ENCODE measurements around the gene ITK.
"Not testable (repeated sequence)": the region's sequence is repeated elsewhere in the genome, so short reads cannot be mapped to it uniquely, and the experiment has no call there.

The ITK gene

DNA sequence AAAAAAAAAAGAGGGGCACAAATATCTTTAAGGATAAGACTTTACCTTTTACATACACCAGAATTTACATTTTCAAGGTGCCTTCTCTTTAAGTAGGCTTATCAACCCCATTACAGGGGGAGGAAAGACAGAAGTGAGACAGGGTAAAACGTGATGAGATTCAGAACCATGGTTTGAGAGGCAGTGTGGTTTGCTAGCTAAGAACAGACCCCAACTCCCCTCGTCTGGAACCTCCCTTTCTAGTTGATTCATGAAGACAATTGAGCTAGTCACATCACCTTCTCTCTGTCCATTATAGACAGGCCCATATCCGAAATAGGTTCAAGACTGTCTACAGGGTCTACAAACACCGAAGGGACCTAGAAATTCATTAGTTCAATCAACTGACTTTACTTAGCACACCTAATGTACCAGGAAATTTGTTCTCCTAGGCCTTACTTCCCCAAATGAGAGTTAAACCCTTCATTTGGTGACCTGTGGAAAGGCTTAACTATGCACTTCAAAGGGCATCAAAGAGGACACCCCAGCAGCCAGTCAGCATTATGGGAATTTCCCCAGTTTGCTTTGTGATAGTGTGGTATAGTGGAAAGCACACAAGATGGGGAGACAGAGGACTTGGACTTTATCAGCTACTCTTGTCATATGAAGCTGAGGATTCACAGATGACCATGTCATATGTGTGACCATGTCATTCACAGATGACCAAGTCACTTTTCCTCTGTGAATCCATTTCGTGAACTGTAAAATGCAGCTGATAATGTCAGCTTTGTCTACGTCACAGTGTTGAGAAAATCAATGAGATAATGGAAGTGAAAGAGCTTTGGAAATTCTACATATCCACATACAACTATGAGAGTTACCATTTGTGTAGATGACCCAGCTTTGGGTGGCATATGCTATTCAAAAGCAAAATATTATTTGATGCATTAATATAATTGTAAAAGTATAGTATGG is 45.1 kb downstream of the ITK start:
- no peak for DNase-seq
- in situ Hi-C loops (cut with HindIII; ENCODE audit: low pct_ligation_motif_present, low pct_unique_long_range_greater_than_20kb, low sequenced_read_pairs) = no loop called here

GRCh38 chr5:157230610-157231009 is 50.0 kb downstream of the ITK start:
- in situ Hi-C loops (cut with HindIII; ENCODE audit: low pct_ligation_motif_present, low pct_unique_long_range_greater_than_20kb, low sequenced_read_pairs) = no loop called here
- no peak for DNase-seq

GRCh38 chr5:157232706-157233105 is 52.1 kb downstream of the ITK start:
- in situ Hi-C loops (cut with HindIII; ENCODE audit: low pct_ligation_motif_present, low pct_unique_long_range_greater_than_20kb, low sequenced_read_pairs) = no loop called here
- no peak for DNase-seq

DNA sequence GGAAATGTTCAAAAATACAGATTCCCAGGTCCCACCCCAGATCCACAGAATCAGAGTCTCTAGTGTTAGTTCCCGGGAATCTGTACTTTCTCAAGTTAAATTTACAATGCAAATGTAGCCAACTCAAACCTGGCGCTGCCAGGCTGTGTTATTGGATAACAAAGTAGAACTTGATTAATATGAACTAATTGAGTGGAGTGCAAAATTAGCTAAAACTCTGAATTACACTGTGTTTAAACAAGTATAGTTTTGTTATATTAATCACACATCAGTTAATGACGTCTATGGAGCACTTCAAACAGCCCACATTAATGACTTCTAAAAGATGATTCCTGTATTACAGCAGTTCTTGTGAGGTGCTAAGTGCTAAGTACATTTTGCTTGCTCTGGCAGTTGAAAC is 52.9 kb downstream of the ITK start:
- in situ Hi-C loops (cut with HindIII; ENCODE audit: low pct_ligation_motif_present, low pct_unique_long_range_greater_than_20kb, low sequenced_read_pairs) = no loop called here
- DNase-seq = no peak

GRCh38 chr5:157236423-157236822 is 55.8 kb downstream of the ITK start:
- in situ Hi-C loops (cut with HindIII; ENCODE audit: low pct_ligation_motif_present, low pct_unique_long_range_greater_than_20kb, low sequenced_read_pairs) = no loop called here
- no peak for DNase-seq

DNA sequence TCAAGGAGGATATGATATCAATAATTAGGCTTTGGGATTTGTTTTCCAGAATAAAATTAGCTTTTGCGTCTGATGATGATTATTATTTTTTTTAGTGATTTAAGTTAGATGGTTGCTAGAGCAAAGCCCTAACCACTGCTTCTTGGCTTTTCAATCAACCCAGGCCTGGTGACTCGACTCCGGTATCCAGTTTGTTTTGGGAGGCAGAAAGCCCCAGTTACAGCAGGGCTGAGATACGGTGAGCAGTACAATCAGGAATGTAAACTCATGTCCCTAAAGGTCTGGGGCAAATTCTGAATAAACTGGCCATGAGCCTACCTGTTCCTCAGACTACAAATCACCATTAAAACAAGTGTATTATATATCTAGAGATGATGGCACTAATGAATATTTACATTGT is 60.8 kb downstream of the ITK start:
- DNase-seq = no peak
- in situ Hi-C loops (cut with HindIII; ENCODE audit: low pct_ligation_motif_present, low pct_unique_long_range_greater_than_20kb, low sequenced_read_pairs) = no loop called here

DNA sequence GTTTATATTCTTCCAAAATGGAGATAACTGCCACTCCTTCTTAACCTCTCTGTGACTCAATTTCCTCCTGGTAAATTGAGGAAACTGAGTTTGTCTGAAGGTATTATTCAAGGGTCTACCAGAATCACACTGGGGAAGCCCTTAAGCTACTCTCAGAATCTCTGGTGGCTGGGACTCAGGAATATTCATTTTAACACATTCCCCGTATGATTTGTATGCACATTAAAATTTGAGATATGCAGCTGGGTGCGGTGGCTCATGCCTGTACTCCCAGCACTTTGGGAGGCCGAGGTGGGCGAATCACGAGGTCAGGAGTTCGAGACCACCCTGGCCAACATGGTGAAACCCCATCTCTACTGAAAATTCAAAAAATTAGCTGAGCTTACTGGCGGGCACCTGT is 64.1 kb downstream of the ITK start:
- DNase-seq; in situ Hi-C loops (cut with HindIII; ENCODE audit: low pct_ligation_motif_present, low pct_unique_long_range_greater_than_20kb, low sequenced_read_pairs): not testable (repeated sequence)

DNA sequence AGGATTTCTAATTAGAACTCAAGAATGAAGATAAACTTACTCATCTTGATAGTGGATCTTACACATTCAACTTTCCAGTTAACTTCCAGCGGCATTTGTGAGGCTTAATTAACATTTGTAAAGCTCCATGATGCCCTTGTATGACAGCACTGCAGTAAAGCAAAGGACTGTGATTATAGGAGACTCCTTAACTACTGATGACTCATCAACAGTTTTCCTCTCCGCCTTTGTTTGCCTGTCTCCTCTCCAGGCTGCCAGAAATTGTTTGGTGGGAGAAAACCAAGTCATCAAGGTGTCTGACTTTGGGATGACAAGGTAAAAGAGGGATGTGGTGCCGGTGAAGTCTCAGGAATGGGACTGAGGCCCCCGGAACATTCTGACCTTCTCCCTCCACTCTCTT is 64.8 kb downstream of the ITK start:
- DNase-seq = no peak
- in situ Hi-C loops (cut with HindIII; ENCODE audit: low pct_ligation_motif_present, low pct_unique_long_range_greater_than_20kb, low sequenced_read_pairs) = no loop called here

DNA sequence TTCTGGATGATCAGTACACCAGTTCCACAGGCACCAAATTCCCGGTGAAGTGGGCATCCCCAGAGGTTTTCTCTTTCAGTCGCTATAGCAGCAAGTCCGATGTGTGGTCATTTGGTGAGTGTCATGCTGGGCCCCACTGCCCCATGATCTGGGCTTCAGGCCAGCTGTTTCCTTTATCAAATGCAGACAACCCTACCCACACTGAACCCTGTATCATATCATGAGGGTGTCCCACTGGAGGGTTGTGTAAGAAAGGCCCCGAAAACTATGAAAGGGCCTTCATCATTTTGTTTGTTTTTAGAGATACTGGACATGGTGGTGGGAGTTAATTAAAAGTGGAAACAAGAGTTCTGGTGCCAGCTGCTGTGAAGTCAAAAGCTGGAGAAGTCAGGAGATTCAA is 65.2 kb downstream of the ITK start:
- DNase-seq = no peak
- in situ Hi-C loops (cut with HindIII; ENCODE audit: low pct_ligation_motif_present, low pct_unique_long_range_greater_than_20kb, low sequenced_read_pairs) = no loop called here

GRCh38 chr5:157247267-157247666 is 66.6 kb downstream of the ITK start:
- DNase-seq = no peak
- in situ Hi-C loops (cut with HindIII; ENCODE audit: low pct_ligation_motif_present, low pct_unique_long_range_greater_than_20kb, low sequenced_read_pairs) = no loop called here

GRCh38 chr5:157248821-157249470 is 68.3 kb downstream of the ITK start:
- in situ Hi-C loops (cut with HindIII; ENCODE audit: low pct_ligation_motif_present, low pct_unique_long_range_greater_than_20kb, low sequenced_read_pairs) = no loop called here
- DNase-seq = no peak

- DNase-seq = no peak
- in situ Hi-C loops (cut with HindIII; ENCODE audit: low pct_ligation_motif_present, low pct_unique_long_range_greater_than_20kb, low sequenced_read_pairs) = no loop called here
Observed at GRCh38 chr5:157252711-157253465, 72.2 kb downstream of the ITK start.

- in situ Hi-C loops (cut with HindIII; ENCODE audit: low pct_ligation_motif_present, low pct_unique_long_range_greater_than_20kb, low sequenced_read_pairs) = no loop called here
Observed at GRCh38 chr5:157253547-157253946, 72.9 kb downstream of the ITK start.

DNA sequence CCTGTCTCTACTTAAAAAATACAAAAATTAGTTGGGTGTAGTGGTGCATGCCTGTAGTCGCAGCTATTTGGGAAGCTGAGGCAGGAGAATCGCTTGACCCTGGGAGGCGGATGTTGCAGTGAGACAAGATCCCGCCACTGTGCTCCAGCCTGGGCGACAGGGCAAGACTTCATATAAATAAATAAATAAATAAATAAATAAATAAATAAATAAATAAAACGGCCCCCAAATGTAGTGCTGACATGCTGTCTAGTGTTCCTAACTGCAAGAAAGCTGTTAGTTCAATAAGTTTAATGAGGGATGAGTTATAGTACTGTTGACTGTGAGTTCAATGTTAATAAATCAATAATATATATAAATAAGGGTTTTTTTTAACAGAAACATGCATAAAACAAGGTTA is 77.8 kb downstream of the ITK start:
- DNase-seq = no peak
- in situ Hi-C loops (cut with HindIII; ENCODE audit: low pct_ligation_motif_present, low pct_unique_long_range_greater_than_20kb, low sequenced_read_pairs) = no loop called here

More at GRCh38 chr5:157253547-157253946, 72.9 kb downstream of the ITK start:
- peak; percentile 58 for DNase-seq

GRCh38 chr5:157259699-157260098 is 79.1 kb downstream of the ITK start:
- in situ Hi-C loops (cut with HindIII; ENCODE audit: low pct_ligation_motif_present, low pct_unique_long_range_greater_than_20kb, low sequenced_read_pairs) = no loop called here

DNA sequence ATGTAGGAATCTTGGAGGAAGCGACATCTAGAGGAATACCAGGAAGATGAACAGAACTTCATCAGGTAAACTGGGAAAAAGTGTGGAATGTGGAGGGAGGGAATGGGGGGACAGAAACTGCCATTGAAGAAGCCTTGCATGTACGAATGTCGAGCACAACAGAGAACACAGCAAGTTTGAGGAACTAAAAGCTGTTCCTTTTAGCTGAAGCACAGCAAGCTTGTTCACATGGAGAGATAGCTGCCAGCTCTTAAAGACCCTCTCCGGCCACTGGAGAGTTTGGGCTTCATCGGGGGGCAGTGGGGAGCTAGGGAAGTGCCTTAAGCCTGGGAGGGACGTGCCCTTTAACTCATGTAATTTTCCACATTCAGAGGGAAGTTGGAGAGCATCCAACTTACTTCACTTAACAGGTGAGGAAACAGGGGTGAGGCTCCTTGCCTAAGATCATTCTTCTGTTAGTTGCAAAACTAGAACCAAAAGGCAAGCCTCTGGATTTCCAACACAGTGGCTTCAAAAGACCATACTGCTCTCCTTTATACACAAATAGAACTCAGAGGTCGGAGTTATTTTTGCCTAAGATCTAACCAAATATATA is 83.0 kb downstream of the ITK start:
- in situ Hi-C loops (cut with HindIII; ENCODE audit: low pct_ligation_motif_present, low pct_unique_long_range_greater_than_20kb, low sequenced_read_pairs) = no loop called here
- no peak for DNase-seq

More at GRCh38 chr5:157259699-157260098, 79.1 kb downstream of the ITK start:
- DNase-seq = no peak

GRCh38 chr5:157265714-157266285 is 85.2 kb downstream of the ITK start, which contains the start of gene CYFIP2:
CYFIP2 (plus strand) TSS chr5:157266123; CDS start chr5:157285362, 19,239 bp downstream.
- peak; percentile 59 for DNase-seq
- in situ Hi-C loops (cut with HindIII; ENCODE audit: low pct_ligation_motif_present, low pct_unique_long_range_greater_than_20kb, low sequenced_read_pairs) = no loop called here

GRCh38 chr5:157266286-157267007 is 85.8 kb downstream of the ITK start:
- peak; percentile 13 for DNase-seq
- in situ Hi-C loops (cut with HindIII; ENCODE audit: low pct_ligation_motif_present, low pct_unique_long_range_greater_than_20kb, low sequenced_read_pairs) = no loop called here
